Measurements from ENCODE around the gene AGPAT1. TPM values are rescaled to one million over a fixed set of nuclear protein-coding genes. Genes with fewer than 3 reads are reported as not detected.

AGPAT1 gene
- total and polyA plus RNA-seq, 2 experiments from 2014 or later, result 39.8 to 82.1 TPM

- TF ChIP-seq ZNF462 (CRISPR knock-in tag; IDR thresholded peaks at IDR 0.05), result no peak
- TF ChIP-seq CTCF (conservative IDR thresholded peaks at IDR 0.05; ENCODE audit: low read depth in 2 of 2), result no peak
- no peak for TF ChIP-seq ZNF331 (CRISPR knock-in tag; IDR thresholded peaks at IDR 0.05; ENCODE audit: low read depth)
Observed at GRCh38 chr6:32152769-32153563, 22.9 kb downstream of the AGPAT1 start (continued).

Data from GM23338 (cell line).